ENCODE measurements around the gene PRDX6.
"Not testable (repeated sequence)": the region's sequence is repeated elsewhere in the genome, so short reads cannot be mapped to it uniquely, and the experiment has no call there.

PRDX6 gene

DNA sequence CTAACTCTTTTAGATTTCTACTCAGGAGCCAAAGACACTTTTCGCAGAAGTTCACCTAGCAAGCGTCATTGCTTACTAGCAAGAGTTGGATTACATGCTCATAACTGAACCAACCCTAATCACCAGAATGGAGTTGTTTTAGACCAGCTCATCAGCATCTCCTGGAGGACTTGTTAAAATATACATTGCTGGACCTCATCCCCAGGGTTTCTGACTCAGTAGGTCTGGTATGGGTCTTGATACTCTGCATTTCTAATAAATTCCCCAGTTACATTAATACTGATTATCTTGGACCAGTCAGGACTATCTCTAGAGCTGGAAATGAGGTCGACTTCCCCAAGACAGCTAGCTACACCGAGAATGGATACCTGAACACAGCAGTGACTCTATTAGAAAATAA is 9.7 kb upstream of the PRDX6 start:
- no peak for DNase-seq (ENCODE audit: low read depth in 2 of 2)

DNA sequence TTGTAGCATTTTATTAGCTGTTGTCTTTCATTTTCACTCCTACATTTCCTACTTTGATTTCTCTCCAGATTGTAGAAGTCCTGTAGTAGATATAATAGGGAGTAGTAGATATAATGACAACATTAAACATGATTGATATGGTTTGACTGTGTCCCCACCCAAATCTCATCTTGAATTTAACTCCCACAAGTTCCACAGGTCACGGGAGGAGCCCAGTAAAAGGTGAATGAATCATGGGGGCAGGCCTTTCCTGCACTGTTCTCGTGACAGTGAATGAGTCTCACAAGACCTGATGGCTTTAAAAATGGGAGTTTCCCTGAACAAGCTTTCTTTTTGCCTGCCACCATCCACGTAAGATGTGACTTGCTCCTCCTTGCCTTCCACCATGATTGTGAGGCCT is 7.5 kb upstream of the PRDX6 start:
- no peak for DNase-seq (ENCODE audit: low read depth in 2 of 2)

DNA sequence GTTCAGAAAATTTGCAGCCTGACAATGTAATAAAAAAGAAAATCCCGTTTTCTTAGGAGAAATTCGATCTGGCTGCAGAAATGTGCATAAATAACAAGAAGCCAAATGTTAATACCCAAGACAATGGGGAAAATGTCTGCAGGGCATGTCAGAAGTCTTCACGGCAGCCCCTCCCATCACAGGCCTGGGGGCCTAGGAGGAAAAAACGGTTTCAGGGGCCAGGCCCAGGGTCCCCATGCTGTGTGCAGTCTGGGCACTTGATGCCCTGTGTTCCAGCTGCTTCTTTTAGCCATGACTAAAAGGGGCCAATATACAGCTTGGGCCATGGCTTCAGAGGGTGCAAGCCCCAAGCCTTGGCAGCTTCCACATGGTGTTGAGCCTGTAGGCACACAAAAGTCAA is 6.5 kb upstream of the PRDX6 start:
- DNase-seq (ENCODE audit: low read depth in 2 of 2) = no peak

DNA sequence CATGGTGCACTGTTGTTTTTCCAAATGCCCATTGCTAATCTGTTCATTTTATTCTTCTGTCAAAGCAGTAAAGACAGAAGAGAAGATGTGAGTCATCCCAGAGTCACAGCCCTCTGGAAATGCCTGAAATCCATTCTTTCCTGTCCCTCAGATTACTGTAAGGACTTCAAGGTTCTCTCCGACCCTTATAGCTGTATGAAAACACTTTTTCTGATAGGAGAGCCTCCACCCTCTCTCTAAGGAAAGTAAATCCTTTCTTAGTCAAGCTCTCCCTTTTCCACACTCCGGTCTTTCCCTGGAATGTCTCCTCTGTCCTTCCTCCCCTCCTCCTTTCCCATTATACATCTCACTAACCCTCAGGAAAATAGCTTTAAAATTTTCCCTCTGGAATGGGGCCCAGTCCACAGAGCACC is 3.5 kb upstream of the PRDX6 start:
- DNase-seq (ENCODE audit: low read depth in 2 of 2) = no peak

DNA sequence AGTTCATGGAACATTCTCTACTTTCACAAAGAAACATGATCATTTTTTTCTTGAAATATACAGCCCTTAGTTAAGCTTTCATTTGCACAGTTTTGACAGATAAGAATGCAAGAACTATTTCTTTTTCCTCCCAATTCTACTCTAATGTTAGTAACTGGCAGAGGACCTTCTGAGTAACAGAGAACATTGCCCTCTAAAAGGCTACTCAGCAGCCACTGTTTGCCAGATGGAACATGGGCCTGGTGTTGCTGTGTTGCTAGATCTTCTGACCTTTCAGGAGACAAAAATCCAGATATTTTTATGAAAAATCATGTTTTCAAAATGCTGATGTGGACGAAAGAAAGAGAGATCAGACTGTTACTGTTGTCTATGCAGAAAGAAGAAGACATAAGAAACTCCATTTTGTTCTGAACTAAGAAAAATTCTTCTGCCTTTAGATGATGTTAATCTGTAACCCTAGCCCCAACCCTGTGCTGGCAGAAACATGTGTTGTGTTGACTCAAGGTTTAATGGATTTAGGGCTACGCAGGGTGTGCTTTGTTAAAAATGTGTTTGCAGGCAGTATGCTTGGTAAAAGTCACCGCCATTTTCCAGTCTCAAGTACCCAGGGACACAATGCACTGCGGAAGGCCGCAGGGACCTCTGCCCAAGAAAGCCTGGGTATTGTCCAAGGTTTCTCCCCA is 2.9 kb upstream of the PRDX6 start:
- no peak for DNase-seq (ENCODE audit: low read depth in 2 of 2)

DNA sequence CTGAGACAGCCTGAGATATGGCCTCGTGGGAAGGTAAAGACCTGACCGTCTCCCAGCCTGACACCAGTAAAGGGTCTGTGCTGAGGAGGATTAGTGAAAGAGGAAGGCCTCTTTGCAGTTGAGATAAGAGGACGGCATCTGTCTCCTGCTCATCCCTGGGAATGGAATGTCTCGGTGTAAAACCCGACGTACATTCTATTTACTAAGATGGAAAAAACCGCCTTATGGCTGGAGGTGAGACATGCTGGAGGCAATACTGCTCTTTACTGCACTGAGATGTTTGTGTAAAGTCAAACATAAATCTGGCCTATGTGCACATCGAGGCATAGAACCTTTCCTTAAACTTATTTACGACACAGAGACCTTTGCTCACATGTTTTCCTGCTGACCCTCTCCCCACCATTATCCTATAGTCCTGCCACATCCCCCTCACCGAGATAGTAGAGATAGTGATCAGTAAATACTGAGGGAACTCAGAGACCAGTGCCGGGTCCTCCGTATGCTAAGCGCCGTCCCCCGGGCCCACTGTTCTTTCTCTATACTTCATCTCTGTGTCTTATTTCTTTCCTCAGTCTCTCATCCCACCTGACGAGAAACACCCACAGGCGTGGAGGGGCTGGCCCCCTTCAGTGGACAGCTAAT is 2.2 kb upstream of the PRDX6 start:
- DNase-seq (ENCODE audit: low read depth in 2 of 2) = not testable (repeated sequence)

DNA sequence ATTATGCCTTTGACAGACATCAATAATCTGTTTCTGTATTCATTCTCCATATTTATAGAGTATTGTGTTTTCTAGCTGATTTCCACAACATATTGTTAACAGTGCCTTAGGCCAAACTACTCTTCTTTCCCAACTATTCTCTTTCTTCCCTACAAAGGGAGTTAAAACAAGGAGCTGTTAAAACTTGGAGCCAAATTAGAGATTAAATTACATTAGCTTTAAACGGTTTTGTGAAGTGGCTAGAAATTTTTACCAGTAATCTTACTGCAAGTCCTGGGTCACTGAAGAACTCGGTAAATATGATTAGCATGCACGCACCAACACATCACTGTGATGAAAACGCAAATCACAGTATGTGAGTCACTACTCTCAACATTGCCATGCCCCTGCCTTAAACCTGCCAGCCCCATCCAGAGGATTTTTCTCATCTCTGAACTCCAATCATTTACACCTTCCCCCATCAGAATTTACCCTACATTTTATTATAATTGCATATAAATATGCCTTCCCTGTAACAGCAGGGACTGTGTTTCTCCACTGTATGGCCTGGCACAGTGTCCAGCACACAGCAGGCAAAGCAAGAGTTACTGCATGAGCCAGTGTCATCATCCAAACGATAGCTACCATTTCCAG is 1.5 kb upstream of the PRDX6 start:
- DNase-seq (ENCODE audit: low read depth in 2 of 2) = no peak

DNA sequence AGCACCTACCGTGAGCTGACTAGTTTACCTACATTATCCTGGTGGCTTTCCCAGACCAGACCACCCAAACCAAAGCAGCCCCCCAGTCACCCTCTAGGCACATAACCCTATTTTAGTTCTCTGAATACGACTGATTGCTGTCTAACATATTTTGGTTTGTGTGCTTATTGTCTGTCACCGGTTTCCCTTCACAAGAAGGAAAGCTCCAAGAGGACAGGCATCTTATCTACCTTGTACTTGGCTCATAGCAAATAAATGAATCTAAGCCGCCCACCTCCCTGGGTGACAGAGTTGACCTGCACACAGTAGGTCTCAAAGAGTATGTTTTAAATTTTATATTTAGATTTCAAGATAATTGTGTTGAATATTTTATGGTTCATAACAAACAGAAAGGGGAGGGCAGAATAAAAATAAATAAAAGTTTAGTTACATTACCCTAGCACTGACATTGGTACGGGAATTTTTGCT is 904 bp upstream of the PRDX6 start:
- no peak for DNase-seq (ENCODE audit: low read depth in 2 of 2)

DNA sequence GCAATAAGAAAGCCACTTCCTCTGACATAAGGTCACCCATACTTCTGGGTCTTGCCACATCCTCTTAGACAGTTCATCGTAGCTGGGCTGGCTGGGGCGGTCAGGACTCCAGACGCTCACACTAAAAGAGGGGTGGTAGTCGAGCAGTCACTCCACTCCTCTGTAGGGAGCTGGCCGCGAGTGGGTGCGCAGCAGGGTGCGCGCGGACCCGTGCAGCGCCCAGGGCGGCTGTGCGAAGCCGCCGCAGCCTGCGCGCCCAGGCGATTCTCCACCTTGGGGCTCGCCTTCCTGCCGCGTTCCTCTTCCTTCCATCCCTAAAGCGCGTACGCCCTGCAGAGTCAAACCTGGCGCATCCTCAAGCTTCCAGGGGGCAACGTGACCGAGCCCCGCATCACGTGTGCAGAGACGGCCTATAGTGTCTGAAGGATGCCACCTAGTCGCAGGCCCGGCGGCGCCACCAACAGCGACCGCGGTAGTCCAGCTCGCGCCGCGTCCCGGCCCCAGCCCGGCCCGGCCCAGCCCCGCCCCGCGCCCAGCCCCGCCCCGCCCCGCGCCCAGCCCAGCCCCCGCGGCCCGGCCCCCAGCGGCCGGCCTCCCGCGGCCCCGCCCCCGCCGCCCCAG is 360 bp upstream of the PRDX6 start:
- DNase-seq (ENCODE audit: low read depth in 2 of 2) = peak in 1 of 2 donors; percentile 61

DNA sequence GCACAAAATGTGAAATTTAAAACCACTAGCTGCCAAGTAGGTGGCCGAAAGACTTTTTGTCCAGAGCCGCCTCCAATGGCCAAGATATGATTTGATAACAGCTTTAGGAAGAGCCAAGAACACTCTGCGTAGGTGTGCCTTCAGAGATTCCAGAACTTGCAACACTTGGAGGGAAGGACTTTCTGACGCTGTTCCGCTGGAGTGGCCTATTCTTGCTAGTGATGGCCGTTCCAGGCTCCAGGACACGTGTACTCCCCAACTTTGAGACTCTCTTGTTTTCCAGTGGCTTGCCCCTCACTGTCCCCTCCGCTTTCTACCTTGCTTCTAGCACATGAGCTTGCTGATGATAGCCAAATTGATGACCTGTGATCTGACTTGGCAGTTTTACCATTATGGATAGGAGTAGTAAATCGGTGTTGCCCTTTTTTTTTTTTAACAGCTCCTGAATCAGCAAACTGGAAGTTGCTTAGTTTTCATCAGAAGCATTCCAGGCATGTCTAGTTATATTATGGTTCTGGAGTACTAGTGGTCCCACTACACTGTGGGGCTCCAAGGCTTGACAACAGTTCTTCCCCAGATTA is 1.0 kb downstream of the PRDX6 start:
- no peak for DNase-seq (ENCODE audit: low read depth in 2 of 2)

DNA sequence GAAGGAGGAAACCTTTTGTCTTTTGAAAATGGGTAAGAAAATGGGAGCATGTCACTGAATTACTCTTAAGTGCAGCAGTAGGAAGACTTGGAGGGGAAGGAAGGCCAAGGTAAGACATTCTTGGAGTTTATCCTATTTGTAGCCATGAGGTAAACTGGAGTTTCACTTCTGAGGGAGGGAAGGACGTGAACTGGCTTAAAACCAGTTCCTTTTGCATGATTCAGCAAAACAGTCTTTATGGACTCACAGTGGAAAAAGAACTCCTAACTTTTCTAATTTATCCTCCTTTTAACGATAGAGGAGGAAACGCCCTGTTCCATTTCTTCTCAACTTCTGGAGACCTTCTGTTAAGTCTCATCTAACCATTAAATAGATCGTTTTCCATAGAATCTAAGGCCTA is 2.5 kb downstream of the PRDX6 start:
- DNase-seq (ENCODE audit: low read depth in 2 of 2) = no peak

DNA sequence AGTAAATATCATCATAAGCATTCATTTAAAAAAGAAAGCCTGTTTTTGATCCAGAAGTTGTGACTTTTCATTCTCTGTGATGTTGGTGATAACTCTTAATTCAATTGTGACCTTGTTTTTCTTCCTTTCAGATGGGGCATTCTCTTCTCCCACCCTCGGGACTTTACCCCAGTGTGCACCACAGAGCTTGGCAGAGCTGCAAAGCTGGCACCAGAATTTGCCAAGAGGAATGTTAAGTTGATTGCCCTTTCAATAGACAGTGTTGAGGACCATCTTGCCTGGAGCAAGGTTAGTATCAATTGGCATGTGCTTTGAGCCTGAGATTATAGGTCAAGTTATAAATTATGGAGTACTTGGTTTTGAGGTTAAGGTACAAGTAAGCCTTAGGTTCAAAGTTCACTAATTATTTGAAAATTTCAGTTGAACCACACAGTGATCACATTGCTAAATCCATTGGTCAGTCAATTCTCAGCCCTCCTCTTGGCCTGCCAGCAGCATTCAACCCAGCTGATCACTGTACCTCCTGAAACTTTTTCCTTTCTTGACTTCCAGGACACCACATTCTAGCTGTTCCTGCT is 4.1 kb downstream of the PRDX6 start:
- DNase-seq (ENCODE audit: low read depth in 2 of 2) = no peak

DNA sequence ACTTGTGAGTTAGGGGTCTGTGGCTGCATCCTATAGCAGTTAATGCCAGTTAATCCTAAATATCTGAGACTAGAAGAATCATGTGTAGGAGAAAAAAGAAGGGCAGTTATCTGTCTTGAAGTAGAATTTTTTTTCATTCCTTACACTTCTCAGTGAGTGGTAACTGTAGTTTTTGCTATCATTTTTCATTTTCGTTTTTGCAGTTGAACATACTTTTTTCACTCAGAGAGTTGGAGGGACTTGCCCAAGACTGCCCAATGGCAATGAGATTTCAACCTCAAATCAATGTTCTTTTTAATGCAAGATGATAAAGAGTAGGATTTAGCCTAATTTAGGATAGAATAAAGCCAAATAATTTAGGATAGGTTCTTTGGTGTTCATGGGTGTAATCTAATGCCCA is 5.5 kb downstream of the PRDX6 start:
- DNase-seq (ENCODE audit: low read depth in 2 of 2) = no peak

DNA sequence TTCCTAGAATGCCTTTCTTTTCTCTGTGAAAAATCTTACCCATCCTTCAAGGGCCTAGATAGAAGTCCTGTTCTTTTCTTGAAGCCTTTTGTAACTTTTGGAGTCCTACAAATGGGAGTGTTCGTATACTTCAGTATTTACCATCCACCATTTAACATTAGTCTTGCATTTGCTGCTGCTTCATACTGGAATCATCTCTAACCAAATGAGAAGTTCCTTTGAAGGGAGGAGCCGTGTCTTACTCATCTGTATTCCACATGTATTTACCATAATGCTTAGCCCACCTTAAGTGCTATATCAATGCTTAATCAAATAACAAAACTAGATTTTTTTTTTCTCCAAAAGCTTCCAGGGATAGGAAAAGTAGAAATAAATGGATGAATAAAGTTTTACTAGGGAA is 7.1 kb downstream of the PRDX6 start:
- DNase-seq (ENCODE audit: low read depth in 2 of 2) = no peak

DNA sequence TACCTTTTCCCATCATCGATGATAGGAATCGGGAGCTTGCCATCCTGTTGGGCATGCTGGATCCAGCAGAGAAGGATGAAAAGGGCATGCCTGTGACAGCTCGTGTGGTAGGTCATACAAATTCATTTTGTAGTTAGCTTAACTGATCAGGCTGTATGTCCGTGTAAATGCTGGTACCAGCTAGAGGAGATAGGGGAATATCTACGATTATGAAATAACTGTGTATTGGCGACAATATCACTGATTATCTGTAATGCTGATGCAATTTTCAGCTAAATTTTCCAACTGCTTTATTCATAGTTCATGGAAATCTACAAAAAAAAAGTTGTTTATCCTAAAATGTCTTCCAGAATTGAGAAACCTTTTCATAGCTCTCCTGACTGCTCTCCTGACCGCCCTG is 8.3 kb downstream of the PRDX6 start:
- no peak for DNase-seq (ENCODE audit: low read depth in 2 of 2)

DNA sequence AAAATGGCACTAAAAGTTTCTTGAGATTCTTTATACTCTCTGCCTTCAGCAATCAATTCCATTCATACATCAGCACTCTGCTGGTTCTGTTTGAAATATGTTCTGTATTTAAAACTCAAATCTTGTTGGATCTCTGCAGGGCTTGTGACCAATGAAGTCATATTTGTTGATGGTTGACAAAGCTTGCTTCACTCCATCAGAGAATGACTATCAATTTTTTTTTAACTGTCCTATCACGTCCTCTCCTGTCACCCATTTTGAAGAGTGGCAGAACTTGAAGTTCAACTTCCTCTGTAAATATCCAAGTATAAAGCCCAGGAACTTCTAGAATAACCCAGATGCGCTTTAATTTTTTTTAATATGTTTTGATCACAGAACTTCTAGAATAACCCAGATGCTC is 10.9 kb downstream of the PRDX6 start:
- no peak for DNase-seq (ENCODE audit: low read depth in 2 of 2)

DNA sequence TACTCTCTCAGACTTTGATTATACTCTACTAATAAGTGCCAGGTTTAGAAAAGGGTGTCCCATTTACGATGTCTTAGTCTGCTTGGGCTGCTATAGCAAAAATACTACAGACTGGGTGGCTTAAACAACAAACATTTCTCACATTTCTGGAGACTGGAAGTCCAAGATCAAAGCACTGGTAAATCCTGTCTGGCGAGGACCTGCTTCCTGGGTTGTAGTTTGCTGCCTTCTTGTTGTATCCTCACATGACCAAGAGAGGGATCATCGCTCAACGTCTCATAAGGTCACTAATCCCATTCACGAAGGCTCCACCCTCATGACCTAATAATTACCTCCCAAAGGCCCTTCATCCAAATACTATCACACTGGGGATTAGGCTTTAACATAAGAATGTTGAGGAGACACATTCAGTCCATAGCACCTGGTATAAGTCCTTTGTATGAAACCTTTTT is 12.0 kb downstream of the PRDX6 start:
- DNase-seq (ENCODE audit: low read depth in 2 of 2) = no peak

DNA sequence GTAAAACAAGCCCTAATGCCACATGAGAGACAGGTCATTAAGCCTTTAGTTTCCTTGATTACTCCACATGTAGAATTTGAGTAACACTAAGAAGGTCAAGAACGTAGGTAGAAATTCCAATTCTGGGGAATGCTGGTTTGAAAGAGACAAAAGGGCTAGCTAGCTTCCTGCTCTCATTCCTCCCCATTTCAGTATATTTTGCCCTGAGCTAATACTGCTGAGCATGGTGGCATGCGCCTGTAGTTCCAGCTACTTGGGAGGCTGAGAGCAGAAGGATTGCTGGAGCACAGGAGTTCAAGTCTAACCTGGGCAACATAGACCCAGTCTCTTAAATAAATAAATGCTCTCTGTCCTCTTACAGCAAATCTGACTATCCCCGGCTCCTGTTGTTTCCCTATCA is 12.8 kb downstream of the PRDX6 start:
- no peak for DNase-seq (ENCODE audit: low read depth in 2 of 2)

DNA sequence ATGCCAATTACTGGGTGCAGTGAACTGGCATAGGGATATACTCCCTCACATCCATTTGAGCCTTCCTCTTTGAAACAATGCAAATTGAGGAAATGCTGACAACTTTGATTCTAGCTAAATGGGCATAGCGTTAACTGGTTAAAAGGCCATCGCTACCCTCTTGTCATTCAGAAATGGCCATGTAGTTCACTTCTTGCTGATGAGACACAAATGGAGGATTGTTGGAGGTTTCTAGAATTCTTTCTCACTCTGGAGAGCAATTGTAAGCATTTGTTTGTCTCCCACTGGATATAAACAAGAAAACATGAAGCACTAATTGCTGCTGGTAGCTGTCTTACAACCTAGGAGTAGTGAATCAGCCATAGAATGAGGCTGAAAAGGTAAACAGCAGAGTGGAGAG is 14.4 kb downstream of the PRDX6 start:
- DNase-seq (ENCODE audit: low read depth in 2 of 2) = no peak

DNA sequence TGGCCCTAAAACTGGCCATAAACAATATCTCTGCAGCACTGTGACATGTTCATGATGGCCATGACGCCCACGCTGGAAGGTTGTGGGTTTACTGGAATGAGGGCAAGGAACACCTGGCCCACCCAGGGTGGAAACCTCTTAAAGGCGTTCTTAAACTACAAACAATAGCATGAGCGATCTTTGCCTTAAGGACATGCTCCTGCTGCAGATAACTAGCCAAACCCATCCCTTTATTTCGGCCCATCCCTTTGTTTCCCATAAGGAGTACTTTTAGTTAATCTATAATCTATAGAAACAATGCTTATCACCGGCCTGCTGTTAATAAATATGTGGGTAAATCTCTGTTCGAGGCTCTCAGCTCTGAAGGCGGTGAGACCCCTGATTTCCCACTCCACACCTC is 16.0 kb downstream of the PRDX6 start:
- not testable (repeated sequence) for DNase-seq (ENCODE audit: low read depth in 2 of 2)

DNA sequence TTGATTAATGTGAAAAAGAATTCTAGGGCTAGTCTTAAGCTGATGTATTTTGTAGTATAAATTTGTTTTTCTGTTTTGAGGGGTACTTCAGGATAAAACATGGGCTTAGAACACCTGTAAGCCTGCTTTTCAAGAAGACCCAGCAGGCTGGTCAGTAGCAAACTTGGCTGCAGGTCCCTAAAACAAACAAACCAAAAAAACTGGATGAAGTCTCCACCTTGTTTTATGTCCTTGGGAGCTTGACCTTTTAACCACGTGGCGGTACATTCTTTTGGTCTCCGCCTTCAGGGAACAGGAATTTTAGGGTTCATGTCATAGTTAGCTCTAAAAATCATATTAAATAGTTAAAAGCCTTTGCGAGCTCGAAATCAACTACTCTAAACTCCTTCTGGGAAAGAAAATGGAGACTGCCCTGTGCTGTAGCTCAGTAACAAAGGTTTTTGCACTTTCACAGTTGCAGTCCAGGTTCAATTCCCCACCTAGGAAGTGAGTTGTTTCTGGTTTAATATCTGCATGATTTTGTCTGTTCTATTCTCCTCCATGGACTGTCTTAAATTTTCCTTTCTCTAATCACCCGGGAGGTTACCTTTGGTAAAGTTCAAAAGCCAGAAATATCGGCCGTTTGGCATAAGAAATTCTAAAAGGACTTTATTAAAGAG is 18.6 kb downstream of the PRDX6 start:
- DNase-seq (ENCODE audit: low read depth in 2 of 2) = no peak

Data from stimulated activated CD4-positive, alpha-beta T cell treated with anti-CD3 and anti-CD28 coated beads, Interleukin-1b, Interleukin-23, amount 100 ng/mL, for 1 hour (primary cell).